Measurements from ENCODE around the gene MRPL36. TPM values are rescaled to one million over a fixed set of nuclear protein-coding genes. Genes with fewer than 3 reads are reported as not detected.

The MRPL36 gene
- total and polyA plus RNA-seq, 9 donors: 26.8 to 60.7 (median 34.0) TPM

- Histone ChIP-seq H3K4me3 (no peak overlapping the region), H3K27me3 (no peaks in the 10 kb centered on the region), H3K36me3 (no peaks in the 10 kb centered on the region), H3K27ac (no peak overlapping the region), H3K9me3 (no peaks in the 10 kb centered on the region), H3K4me1 (ENCODE audit: insufficient read depth) (no peaks in the 10 kb centered on the region)
- WGBS, 3 donors: 43 to 48% (median 44%) methylated on average over 14 of the region's 14 CpGs
- intact Hi-C loops (cut with DNase I): no loop called here
- peak in 2 of 5 donors; percentile 1 to 3 for DNase-seq
- TF ChIP-seq EP300 (IDR thresholded peaks at IDR 0.05): no peak
- TF ChIP-seq CTCF (IDR thresholded peaks at IDR 0.05): no peak
- no peak for TF ChIP-seq POLR2A (IDR thresholded peaks at IDR 0.05)
Measured at GRCh38 chr5:1755321-1755949, 44.2 kb downstream of the MRPL36 start.

- 62 to 77% (median 67%) methylated on average over 14 of the region's 14 CpGs for WGBS, 3 donors
- peak in 1 of 5 donors; percentile 2 for DNase-seq
- Histone ChIP-seq H3K27me3 (no peaks in the 10 kb centered on the region), H3K4me1 (ENCODE audit: insufficient read depth) (no peaks in the 10 kb centered on the region), H3K27ac (no peak overlapping the region), H3K36me3 (no peaks in the 10 kb centered on the region), H3K4me3 (no peak overlapping the region), H3K9me3 (no peaks in the 10 kb centered on the region)
- intact Hi-C loops (cut with DNase I): no loop called here
- TF ChIP-seq POLR2A (IDR thresholded peaks at IDR 0.05) (no peak), EP300 (IDR thresholded peaks at IDR 0.05) (no peak), CTCF (IDR thresholded peaks at IDR 0.05) (no peak)
Measured at GRCh38 chr5:1754531-1755220, 45.0 kb downstream of the MRPL36 start.

GRCh38 chr5:1753490-1753889 lies 46.1 kb downstream of the MRPL36 start:
- H3K9me3 ChIP-seq: no peaks in the 10 kb centered on the region
- 76 to 81% (median 77%) methylated on average over 8 of the region's 8 CpGs for WGBS, 3 donors
- TF ChIP-seq POLR2A (IDR thresholded peaks at IDR 0.05) (no peak), CTCF (IDR thresholded peaks at IDR 0.05) (no peak), EP300 (IDR thresholded peaks at IDR 0.05) (no peak)
- H3K4me3 ChIP-seq: no peak overlapping the region
- no peak overlapping the region for H3K27ac ChIP-seq
- no peaks in the 10 kb centered on the region for H3K4me1 ChIP-seq (ENCODE audit: insufficient read depth)
- no peak for DNase-seq
- H3K27me3 ChIP-seq: no peaks in the 10 kb centered on the region
- intact Hi-C loops (cut with DNase I): no loop called here
- H3K36me3 ChIP-seq: no peaks in the 10 kb centered on the region

GRCh38 chr5:1752881-1753280 lies 46.8 kb downstream of the MRPL36 start:
- no peak overlapping the region for H3K4me3 ChIP-seq
- no peaks in the 10 kb centered on the region for H3K4me1 ChIP-seq (ENCODE audit: insufficient read depth)
- H3K36me3 ChIP-seq: no peaks in the 10 kb centered on the region
- H3K9me3 ChIP-seq: no peaks in the 10 kb centered on the region
- TF ChIP-seq CTCF (IDR thresholded peaks at IDR 0.05) (no peak), POLR2A (IDR thresholded peaks at IDR 0.05) (no peak), EP300 (IDR thresholded peaks at IDR 0.05) (no peak)
- no peak overlapping the region for H3K27ac ChIP-seq
- DNase-seq: peak in 1 of 5 donors; percentile 6
- WGBS, 3 donors: 67 to 80% (median 73%) methylated on average over 16 of the region's 16 CpGs
- intact Hi-C loops (cut with DNase I): no loop called here
- H3K27me3 ChIP-seq: no peaks in the 10 kb centered on the region

All from ovary (tissue), 9 donors.